Right hindlimb (tissue), 1 donor: ENCODE data around the gene SLC35G2.
"Not testable (repeated sequence)": the region's sequence is repeated elsewhere in the genome, so short reads cannot be mapped to it uniquely, and the experiment has no call there.

Experiments used
- DNase-seq: peaks from one replicate; pipeline ENCODE4 v3.0.0-alpha.2; 2018

Gene SLC35G2

GRCh38 chr3:136818769-136819391 is at the start of gene SLC35G2:
TSS of gene SLC35G2 (plus strand) at chr3:136819126. CDS start at chr3:136854461, 35,335 bp downstream.
- DNase-seq, result peak; percentile 75

- no peak for DNase-seq
Observed at GRCh38 chr3:136772709-136773108, 46.2 kb upstream of the SLC35G2 start.

GRCh38 chr3:136778865-136779264 is 40.1 kb upstream of the SLC35G2 start:
- no peak for DNase-seq

- DNase-seq, result no peak
Observed at GRCh38 chr3:136780741-136781140, 38.2 kb upstream of the SLC35G2 start.

- DNase-seq, result no peak
Observed at GRCh38 chr3:136783708-136784191, 35.2 kb upstream of the SLC35G2 start.

- DNase-seq, result no peak
Observed at GRCh38 chr3:136787349-136787748, 31.6 kb upstream of the SLC35G2 start.

GRCh38 chr3:136788154-136788553 is 30.8 kb upstream of the SLC35G2 start:
- no peak for DNase-seq

- DNase-seq, result no peak
Observed at GRCh38 chr3:136789976-136790375, 28.9 kb upstream of the SLC35G2 start.

- no peak for DNase-seq
Observed at GRCh38 chr3:136790786-136791185, 28.1 kb upstream of the SLC35G2 start.

GRCh38 chr3:136792556-136793330 is 26.2 kb upstream of the SLC35G2 start:
- no peak for DNase-seq

- DNase-seq, result not testable (repeated sequence)
Observed at GRCh38 chr3:136801146-136801545, 17.8 kb upstream of the SLC35G2 start.

- no peak for DNase-seq
Observed at GRCh38 chr3:136802481-136802996, 16.4 kb upstream of the SLC35G2 start.

GRCh38 chr3:136804141-136804540 is 14.8 kb upstream of the SLC35G2 start:
- no peak for DNase-seq

GRCh38 chr3:136804813-136805212 is 14.1 kb upstream of the SLC35G2 start:
- no peak for DNase-seq

GRCh38 chr3:136805795-136806194 is 13.1 kb upstream of the SLC35G2 start:
- no peak for DNase-seq

GRCh38 chr3:136811701-136812100 is 7.2 kb upstream of the SLC35G2 start:
- no peak for DNase-seq

- no peak for DNase-seq
Observed at GRCh38 chr3:136817448-136817847, 1.5 kb upstream of the SLC35G2 start.

- peak; percentile 27 for DNase-seq
Observed at GRCh38 chr3:136818191-136818768, 646 bp upstream of the SLC35G2 start.

- DNase-seq, result peak; percentile 54
Observed at GRCh38 chr3:136819392-136819730, 435 bp downstream of the SLC35G2 start.

- DNase-seq, result peak; percentile 64
Observed at GRCh38 chr3:136819731-136820679, 1.1 kb downstream of the SLC35G2 start.

- DNase-seq, result no peak
Observed at GRCh38 chr3:136831461-136831860, 12.5 kb downstream of the SLC35G2 start.

GRCh38 chr3:136835089-136835812 is 16.3 kb downstream of the SLC35G2 start:
- no peak for DNase-seq
